HG03025 (cell line): Measurements from ENCODE around the gene ANP32A.

Source experiments
- ATAC-seq: cut with Tn5 transposase; IDR thresholded peaks from one replicate; pipeline ENCODE4 v1.9.1; 2021; ENCODE audit warnings: mild to moderate bottlenecking, moderate library complexity; ENCODE audit not compliant: unreplicated experiment, low FRiP score

The ANP32A gene

DNA sequence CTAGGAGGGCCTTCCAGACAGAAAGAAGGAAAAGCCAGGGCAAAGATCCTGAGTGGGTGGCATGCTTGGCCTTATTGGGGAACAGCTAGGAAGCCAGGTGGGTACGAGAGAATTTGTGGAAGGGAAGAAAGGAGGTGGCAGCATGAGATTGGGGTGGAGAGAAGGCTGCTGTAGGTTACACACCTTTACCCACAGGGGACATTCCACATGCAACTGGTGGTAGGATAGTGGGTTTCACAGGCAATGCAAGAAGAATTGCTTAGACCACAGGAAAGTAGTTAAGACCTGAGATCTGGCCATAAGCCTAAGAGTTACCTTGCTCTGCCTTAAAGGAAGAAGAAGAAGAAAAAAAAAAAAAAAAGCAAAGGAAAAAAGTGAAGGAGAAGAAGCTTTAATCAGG, 19.8 kb downstream of the ANP32A start:
- ATAC-seq, result no peak

DNA sequence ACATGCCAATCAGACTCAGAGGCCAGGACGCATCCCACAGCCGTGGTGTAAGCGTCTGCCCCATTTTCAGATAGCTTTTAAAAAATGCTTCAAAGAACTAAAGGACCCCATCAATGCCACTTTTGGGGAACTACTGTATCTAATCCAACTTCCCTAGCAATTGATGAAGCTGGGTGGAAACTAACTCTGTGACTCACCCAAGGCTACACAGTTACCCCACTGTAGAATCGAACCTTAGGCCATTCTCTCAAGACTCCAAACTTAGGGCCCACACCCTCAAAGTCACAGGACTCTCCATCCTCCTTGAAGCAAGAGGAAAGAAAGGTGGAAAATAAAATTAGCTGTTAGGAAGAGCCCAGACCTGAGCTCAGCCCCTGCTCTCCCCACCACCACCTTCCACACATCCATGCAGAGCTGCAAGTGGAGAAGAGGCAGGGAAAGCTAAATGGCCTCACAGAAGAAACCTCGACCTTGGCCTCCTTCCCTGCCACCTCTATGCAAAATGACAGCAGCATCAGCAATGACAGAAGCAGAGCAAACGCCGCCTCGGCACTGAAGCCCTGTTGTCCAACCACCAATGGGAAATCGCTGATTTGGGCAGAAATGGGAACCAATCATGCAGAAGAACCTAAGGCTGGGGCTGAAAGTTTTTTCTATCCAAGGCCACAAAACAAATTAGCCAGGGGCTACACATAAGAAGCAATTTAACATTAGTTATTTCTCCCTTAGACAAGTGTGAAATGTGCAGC, 22.2 kb downstream of the ANP32A start:
- no peak for ATAC-seq

DNA sequence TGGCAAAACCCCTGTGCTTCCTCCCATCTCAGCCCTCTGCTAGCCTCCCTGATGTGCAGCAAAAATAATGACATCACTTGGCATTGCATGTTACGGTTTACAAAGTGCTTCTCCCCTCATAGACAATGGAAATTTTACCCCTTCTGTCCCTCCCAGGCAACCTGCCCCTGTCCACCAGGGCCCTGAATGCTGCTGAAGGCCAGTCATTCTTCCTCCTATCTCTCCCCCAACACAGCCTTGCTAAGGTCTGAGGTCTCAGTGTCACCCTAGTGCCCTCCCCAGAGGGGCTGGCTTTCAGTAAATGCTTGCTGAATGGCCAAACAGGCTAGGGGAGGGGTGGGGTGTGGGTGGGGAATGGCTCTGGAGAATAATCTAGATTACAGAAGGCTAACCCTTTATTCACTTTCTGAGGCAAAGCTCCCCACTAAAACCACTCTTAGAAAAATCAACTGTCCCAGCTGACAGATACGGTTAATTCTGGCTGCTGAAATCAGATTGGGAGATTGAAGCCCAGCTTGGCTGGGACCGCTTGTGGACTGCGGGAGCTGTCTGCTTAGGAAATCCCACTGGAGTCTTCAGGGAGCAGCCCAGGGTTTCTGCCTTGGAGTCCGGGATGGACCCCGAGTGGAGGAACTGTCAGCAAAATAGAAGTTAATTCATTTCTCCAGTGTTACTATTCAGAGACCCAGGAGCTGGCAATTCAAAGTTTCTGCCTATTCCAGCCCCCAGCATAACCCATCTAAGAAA, 22.9 kb downstream of the ANP32A start:
- ATAC-seq, result no peak

DNA sequence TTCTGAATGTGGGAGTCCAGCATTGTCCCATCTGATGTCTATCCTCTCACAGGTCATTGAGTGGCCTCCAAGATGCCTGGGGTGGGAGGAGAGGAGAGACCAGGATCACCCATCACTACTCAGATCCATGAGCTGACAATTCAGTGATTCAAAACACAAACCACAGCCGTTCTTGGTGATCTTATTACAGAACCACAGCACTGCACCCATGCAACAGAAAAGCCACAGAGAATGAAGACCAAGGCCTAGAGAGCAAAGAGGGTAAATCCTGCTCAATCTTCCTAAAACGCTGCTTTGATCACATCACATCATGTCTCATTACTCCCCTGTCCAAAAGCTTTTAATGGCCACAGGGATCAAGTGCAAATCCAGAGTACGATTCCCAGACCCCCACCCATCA, 23.5 kb downstream of the ANP32A start:
- ATAC-seq, result no peak

GRCh38 chr15:68796576-68796975, 24.1 kb downstream of the ANP32A start:
- ATAC-seq, result no peak

GRCh38 chr15:68795298-68795848, 25.3 kb downstream of the ANP32A start:
- no peak for ATAC-seq

GRCh38 chr15:68794863-68795262, 25.8 kb downstream of the ANP32A start:
- ATAC-seq, result no peak

- no peak for ATAC-seq
Measured at GRCh38 chr15:68794307-68794706, 26.4 kb downstream of the ANP32A start.

- no peak for ATAC-seq
Measured at GRCh38 chr15:68793776-68794175, 26.9 kb downstream of the ANP32A start.

- no peak for ATAC-seq
Measured at GRCh38 chr15:68792901-68793766, 27.6 kb downstream of the ANP32A start.

GRCh38 chr15:68791431-68792283, 29.0 kb downstream of the ANP32A start:
- no peak for ATAC-seq

GRCh38 chr15:68790910-68791309, 29.8 kb downstream of the ANP32A start:
- ATAC-seq, result no peak

GRCh38 chr15:68790242-68790575, 30.5 kb downstream of the ANP32A start:
- no peak for ATAC-seq

- ATAC-seq, result no peak
Measured at GRCh38 chr15:68789534-68790241, 31.0 kb downstream of the ANP32A start.

DNA sequence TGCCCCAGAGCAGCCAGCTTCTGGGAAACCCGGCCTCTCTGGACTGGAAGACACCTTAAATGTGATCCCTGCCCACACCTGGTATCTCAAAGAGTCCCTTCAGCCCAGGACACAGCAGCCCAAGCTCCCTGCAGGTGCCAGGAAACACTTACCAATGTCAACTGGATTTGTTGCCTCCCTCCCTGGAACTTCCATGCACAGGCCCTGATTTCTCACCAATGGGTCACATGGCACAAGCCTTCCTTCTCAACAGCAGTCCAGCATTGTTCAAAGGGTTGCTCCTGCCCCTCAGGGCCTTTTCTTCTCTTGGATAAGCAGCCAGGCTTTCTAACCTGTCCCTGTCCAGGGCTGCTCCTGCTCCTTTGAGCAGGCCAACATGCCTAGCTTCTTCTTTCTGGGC, 31.6 kb downstream of the ANP32A start:
- ATAC-seq, result no peak

DNA sequence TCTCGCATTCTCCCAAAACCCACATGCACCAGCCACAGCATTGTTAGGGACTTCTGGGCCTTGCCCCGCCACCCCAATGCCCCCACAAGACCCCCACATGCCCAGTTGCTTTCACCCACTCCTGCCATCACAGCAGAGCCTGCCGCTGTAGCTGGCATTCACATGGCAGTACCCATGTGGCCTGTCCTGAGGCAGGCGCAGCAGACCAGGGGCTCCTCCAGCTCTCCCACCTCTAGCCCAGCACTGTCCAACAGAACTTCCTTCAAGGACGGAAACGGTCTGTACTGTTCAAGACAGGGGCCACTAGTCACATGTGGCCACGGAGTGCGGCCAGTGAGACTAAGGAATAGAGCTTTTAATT, 32.5 kb downstream of the ANP32A start:
- no peak for ATAC-seq

DNA sequence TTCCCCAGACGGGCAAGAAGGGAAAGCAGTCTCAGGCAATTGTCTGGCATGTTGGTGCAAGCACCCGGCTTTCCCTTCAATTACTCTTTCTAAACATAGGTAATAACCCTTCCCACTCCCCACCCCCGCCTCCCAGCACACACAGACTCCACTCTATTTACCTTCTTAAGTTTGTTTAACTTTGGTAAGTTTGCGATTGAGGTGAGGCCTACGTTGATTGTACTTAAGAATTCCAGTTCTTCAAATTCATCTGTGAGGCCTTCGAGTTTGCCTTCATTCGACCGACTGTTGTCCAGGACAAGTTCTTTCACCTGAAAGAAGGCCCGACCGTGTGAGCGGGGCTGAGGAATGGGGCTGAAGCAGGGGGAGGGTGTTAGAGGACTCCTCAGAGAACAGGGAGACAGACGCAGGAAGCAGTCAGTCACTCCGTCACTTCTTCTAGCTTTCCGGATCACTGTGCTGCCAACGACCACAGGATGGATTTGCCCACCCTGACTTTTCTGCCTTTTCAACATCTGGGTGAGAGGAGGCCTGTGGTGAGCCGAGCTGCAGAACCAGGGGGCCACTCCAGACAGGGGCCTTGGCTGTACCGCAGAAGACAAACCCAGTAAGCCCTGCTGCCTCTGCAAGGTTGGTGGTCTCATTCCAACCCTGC, 33.0 kb downstream of the ANP32A start:
- no peak for ATAC-seq

- ATAC-seq, result no peak
Measured at GRCh38 chr15:68786753-68787152, 33.9 kb downstream of the ANP32A start.

DNA sequence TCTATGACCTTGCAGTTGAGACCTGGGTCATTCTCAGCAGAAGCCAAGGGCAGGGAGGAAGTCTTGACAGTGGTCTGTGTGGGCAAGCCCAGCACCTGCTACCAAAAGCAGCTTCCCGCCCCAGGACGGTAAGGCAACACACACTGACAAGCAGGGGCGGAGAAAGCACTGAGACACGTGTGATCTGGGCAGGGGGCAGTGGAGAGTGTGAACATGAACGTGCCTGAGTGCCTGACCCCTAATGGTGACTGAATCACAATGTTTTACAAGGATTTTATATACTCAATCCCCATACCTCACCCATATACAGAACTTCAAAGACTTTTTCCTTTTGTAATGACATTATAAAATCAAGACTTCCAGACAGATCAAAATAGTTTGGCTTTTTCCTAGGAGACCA, 35.2 kb downstream of the ANP32A start:
- ATAC-seq, result no peak
